ENCODE measurements around the gene HSPG2. TPM values are rescaled to one million over a fixed set of nuclear protein-coding genes. Genes with fewer than 3 reads are reported as not detected.
A peak's percentile ranks its signal among the peaks of the same experiment; 100 is the strongest.

Gene HSPG2
- total and polyA plus RNA-seq, 5 donors from 2014 or later = 0.05 to 3.2 (median 0.17) TPM; not detected in 1

DNA sequence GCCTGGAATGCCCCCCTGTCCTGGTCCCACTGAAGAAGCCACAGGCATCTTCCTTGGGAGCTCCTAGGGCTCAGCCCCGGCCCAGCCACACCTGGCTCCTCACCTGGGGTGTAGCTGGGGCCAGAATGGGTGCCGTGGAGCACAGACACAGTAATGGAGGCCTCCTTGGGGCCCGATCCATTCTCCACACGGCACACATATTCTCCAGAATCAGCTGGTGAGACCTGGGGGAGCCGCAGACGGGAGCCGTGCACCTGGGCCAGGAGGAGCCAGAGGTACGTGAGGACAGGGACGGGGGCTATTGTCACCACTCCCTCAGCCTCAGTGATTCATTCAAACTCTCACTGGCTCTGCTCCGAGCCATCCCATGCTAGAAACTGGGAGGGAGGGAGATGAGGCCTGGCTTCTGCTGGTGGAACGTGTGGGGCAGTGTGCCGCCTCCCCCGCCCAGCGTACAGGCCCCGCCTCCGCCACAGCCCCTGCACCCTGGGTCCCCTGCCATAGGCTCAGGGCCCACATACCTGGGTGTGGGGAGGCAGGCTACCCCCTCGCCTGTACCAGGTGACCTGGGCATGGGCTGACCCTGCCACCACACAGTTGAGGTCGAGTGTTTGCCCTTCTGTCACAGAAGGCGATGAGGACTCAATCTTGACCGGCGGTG lies 82.9 kb downstream of the HSPG2 start:
- no peak overlapping the region for H3K4me3 Mint-ChIP-seq
- H3K9me3 ChIP-seq (ENCODE audit: control insufficient read depth in 2 of 2, low read length in 2 of 2) = no peaks in the 10 kb centered on the region

DNA sequence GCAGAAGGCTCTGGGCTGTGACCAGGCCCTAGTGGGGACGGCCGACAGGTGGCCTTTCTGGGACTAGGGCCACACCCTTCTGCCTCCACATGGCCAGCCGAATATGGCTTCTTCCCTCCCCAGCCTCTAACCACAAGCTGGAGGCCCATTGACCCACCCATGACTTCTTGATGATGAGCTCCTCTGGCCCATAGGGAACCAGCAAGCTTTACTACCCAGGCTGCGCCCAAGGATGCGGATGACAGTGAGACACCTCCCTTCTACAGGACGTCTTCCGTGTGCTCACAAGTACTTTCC lies 84.0 kb downstream of the HSPG2 start:
- H3K4me1 ChIP-seq (ENCODE audit: control insufficient read depth, insufficient read depth, low read length, poor library complexity, severe bottlenecking) = no peaks in the 10 kb centered on the region
- ATAC-seq (ENCODE audit: low read depth in 2 of 2) = no peak
- H3K4me3 ChIP-seq (ENCODE audit: low read depth, low read length) = no peak overlapping the region
- no peak overlapping the region for H3K27ac Mint-ChIP-seq
- H3K9me3 Mint-ChIP-seq = no peaks in the 10 kb centered on the region
- H3K4me1 Mint-ChIP-seq = peaks cover 0 to 4% (median 0%) of the 10 kb centered on the region in 4 donors
- H3K36me3 ChIP-seq (ENCODE audit: control insufficient read depth, insufficient read depth, low read length) = no peaks in the 10 kb centered on the region
- no peak overlapping the region for H3K4me3 Mint-ChIP-seq
- H3K27me3 Mint-ChIP-seq = no peaks in the 10 kb centered on the region
- no peaks in the 10 kb centered on the region for H3K36me3 Mint-ChIP-seq
- no peak for DNase-seq
- no peaks in the 10 kb centered on the region for H3K9me3 ChIP-seq (ENCODE audit: control insufficient read depth in 2 of 2, low read length in 2 of 2)
- H3K27ac ChIP-seq (ENCODE audit: insufficient read depth, low read length, poor library complexity, severe bottlenecking) = no peak overlapping the region
- H3K27me3 ChIP-seq (ENCODE audit: control insufficient read depth, insufficient read depth, low read length) = no peaks in the 10 kb centered on the region

More for the DNA sequence above, 82.9 kb downstream of the HSPG2 start:
- H3K9me3 Mint-ChIP-seq = no peaks in the 10 kb centered on the region
- Histone ChIP-seq H3K27ac (ENCODE audit: insufficient read depth, low read length, poor library complexity, severe bottlenecking) (no peak overlapping the region), H3K4me1 (ENCODE audit: control insufficient read depth, insufficient read depth, low read length, poor library complexity, severe bottlenecking) (no peaks in the 10 kb centered on the region), H3K36me3 (ENCODE audit: control insufficient read depth, insufficient read depth, low read length) (no peaks in the 10 kb centered on the region), H3K27me3 (ENCODE audit: control insufficient read depth, insufficient read depth, low read length) (no peaks in the 10 kb centered on the region), H3K4me3 (ENCODE audit: low read depth, low read length) (no peak overlapping the region)
- no peak overlapping the region for H3K27ac Mint-ChIP-seq
- peaks cover 0 to 4% (median 0%) of the 10 kb centered on the region in 4 donors for H3K4me1 Mint-ChIP-seq
- H3K36me3 Mint-ChIP-seq = no peaks in the 10 kb centered on the region
- ATAC-seq (ENCODE audit: low read depth in 2 of 2) = no peak
- no peak for DNase-seq
- no peaks in the 10 kb centered on the region for H3K27me3 Mint-ChIP-seq

DNA sequence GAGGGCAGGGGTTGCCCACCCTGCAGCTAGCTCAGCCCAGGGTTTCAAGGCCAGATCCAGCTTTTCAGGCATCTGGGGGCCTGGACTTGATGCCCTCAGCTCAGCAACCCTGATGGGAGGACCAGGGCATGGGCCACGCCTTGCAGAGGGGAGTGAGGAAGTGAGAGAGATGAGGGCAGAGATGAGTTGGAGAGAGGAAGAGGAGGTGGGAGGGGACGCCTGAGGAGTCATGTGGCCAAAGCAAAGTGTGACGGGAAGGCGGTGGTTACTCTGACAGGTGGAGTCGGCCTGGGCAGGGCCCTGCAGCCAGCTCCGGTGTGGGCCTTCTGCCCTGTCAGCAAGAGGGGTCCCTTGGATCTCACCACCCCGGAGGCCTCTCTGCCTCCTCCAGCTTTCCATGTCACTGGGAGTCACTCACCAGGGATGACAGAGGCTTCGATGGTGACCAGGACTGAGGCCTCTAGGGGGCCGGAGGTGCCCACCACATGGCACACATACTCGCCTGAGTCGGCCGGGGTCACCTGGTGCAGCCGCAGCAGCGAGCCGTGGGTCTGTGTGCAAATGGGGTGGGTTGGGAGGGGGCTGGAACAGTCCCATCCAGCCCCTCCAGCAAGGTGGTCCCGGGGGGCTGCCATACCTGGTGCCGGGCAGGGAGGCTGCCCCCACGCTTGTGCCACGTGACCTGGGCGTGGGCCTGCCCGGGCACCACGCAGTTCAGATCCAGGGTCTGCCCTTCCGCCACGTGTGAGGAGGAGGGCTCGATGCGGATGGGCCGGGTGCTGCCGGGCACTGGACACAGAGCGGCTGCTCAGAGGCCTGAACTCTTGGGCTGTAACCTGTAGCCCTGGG lies 84.6 kb downstream of the HSPG2 start:
- peak in 1 of 2 donors; percentile 49 for ATAC-seq (ENCODE audit: low read depth in 2 of 2)
- Mint-ChIP-seq H3K4me1 (peaks cover 0 to 4% (median 0%) of the 10 kb centered on the region in 4 donors), H3K4me3 (no peak overlapping the region), H3K27me3 (no peaks in the 10 kb centered on the region), H3K36me3 (no peaks in the 10 kb centered on the region), H3K9me3 (no peaks in the 10 kb centered on the region), H3K27ac (peak overlapping the region in 1 of 3 donors; percentile 62)
- DNase-seq = peak in 1 of 3 donors; percentile 46
- no peaks in the 10 kb centered on the region for H3K4me1 ChIP-seq (ENCODE audit: control insufficient read depth, insufficient read depth, low read length, poor library complexity, severe bottlenecking)
- H3K27me3 ChIP-seq (ENCODE audit: control insufficient read depth, insufficient read depth, low read length) = no peaks in the 10 kb centered on the region
- H3K36me3 ChIP-seq (ENCODE audit: control insufficient read depth, insufficient read depth, low read length) = no peaks in the 10 kb centered on the region
- no peak overlapping the region for H3K27ac ChIP-seq (ENCODE audit: insufficient read depth, low read length, poor library complexity, severe bottlenecking)
- H3K4me3 ChIP-seq (ENCODE audit: low read depth, low read length) = no peak overlapping the region
- no peaks in the 10 kb centered on the region for H3K9me3 ChIP-seq (ENCODE audit: control insufficient read depth in 2 of 2, low read length in 2 of 2)

DNA sequence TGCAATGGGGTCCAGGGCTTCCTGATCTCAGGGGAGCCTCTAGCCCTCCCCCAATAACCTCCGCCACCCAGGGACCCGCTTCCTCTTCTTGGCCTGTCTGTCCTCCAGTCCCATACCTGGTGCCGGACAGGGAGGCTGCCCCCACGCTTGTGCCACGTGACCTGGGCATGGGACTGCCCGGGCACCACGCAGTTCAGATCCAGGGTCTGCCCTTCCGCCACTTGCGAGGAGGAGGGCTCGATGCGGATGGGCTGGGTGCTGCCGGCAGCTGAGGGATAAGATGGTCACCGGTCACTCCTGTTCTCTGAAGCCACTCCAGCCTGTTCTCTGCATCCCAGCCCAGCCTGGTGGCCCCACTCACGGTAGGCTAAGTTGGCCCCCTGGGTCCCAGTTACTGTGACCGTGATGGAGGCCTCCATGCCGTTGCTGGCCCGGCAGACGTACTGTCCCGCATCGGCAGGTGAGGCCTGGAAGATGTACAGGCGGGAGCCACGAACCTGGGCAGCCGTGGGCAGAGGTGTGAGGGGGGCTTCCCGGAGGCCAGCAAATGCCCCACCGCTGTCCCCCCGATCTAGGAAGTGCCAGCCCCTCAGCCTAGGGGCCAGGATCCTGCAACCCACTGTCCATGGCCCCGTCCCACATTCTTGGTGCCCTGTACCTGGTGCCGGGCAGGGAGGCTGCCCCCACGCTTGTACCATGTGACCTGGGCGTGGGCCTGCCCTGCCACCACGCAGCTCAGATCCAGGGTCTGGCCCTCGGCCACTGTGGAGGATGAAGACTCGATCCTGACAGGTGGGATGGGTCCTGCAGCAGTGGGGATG lies 85.5 kb downstream of the HSPG2 start:
- DNase-seq (no peak), ATAC-seq (ENCODE audit: low read depth in 2 of 2) (no peak)

DNA sequence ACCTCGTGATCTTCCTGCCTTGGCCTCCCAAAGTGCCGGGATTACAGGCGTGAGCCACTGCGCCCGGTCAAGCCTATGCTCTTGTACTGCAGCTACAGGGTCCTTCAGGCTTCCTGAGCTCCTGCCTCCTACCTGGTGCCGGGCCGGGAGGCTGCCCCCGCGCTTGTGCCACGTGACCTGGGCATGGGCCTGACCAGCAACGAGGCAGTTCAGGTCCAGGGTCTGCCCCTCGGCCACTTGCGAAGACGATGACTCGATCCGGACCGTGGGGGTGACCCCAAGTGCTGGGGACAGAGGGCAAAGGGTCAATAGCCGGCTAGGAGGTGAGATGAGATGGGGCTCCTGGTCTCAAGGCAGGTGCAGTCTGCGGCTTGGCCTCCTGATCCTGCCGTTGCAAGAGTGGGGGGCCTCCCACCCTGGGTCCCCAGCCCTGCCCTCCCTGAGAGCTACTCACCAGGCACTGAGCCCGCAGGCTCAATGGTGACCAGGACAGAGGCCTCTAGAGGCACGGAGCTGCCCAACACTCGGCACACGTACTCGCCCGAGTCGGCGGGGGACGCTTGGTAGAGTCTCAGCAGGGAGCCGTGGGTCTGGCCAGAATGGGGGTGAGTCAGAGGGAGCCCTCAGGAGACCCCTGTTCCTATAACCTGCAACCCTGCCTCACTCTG lies 87.1 kb downstream of the HSPG2 start:
- H3K9me3 ChIP-seq (ENCODE audit: control insufficient read depth in 2 of 2, low read length in 2 of 2) = no peaks in the 10 kb centered on the region
- H3K27ac Mint-ChIP-seq = no peak overlapping the region
- H3K27ac ChIP-seq (ENCODE audit: insufficient read depth, low read length, poor library complexity, severe bottlenecking) = no peak overlapping the region
- no peak for ATAC-seq (ENCODE audit: low read depth in 2 of 2)
- H3K4me3 Mint-ChIP-seq = no peak overlapping the region
- H3K4me3 ChIP-seq (ENCODE audit: low read depth, low read length) = no peak overlapping the region
- H3K36me3 ChIP-seq (ENCODE audit: control insufficient read depth, insufficient read depth, low read length) = no peaks in the 10 kb centered on the region
- H3K9me3 Mint-ChIP-seq = no peaks in the 10 kb centered on the region
- H3K4me1 ChIP-seq (ENCODE audit: control insufficient read depth, insufficient read depth, low read length, poor library complexity, severe bottlenecking) = no peaks in the 10 kb centered on the region
- H3K27me3 Mint-ChIP-seq = no peaks in the 10 kb centered on the region
- H3K36me3 Mint-ChIP-seq = no peaks in the 10 kb centered on the region
- no peak for DNase-seq
- H3K4me1 Mint-ChIP-seq = peaks cover 0 to 4% (median 0%) of the 10 kb centered on the region in 4 donors
- no peaks in the 10 kb centered on the region for H3K27me3 ChIP-seq (ENCODE audit: control insufficient read depth, insufficient read depth, low read length)

More for the DNA sequence above, 85.5 kb downstream of the HSPG2 start:
- H3K4me1 Mint-ChIP-seq = peaks cover 0 to 4% (median 0%) of the 10 kb centered on the region in 4 donors
- no peaks in the 10 kb centered on the region for H3K27me3 Mint-ChIP-seq
- H3K4me3 Mint-ChIP-seq = no peak overlapping the region
- Histone ChIP-seq H3K4me1 (ENCODE audit: control insufficient read depth, insufficient read depth, low read length, poor library complexity, severe bottlenecking) (no peaks in the 10 kb centered on the region), H3K9me3 (ENCODE audit: control insufficient read depth in 2 of 2, low read length in 2 of 2) (no peaks in the 10 kb centered on the region), H3K27me3 (ENCODE audit: control insufficient read depth, insufficient read depth, low read length) (no peaks in the 10 kb centered on the region), H3K27ac (ENCODE audit: insufficient read depth, low read length, poor library complexity, severe bottlenecking) (no peak overlapping the region), H3K4me3 (ENCODE audit: low read depth, low read length) (no peak overlapping the region), H3K36me3 (ENCODE audit: control insufficient read depth, insufficient read depth, low read length) (no peaks in the 10 kb centered on the region)
- H3K9me3 Mint-ChIP-seq = no peaks in the 10 kb centered on the region
- H3K36me3 Mint-ChIP-seq = no peaks in the 10 kb centered on the region
- H3K27ac Mint-ChIP-seq = peak overlapping the region in 1 of 3 donors; percentile 62

DNA sequence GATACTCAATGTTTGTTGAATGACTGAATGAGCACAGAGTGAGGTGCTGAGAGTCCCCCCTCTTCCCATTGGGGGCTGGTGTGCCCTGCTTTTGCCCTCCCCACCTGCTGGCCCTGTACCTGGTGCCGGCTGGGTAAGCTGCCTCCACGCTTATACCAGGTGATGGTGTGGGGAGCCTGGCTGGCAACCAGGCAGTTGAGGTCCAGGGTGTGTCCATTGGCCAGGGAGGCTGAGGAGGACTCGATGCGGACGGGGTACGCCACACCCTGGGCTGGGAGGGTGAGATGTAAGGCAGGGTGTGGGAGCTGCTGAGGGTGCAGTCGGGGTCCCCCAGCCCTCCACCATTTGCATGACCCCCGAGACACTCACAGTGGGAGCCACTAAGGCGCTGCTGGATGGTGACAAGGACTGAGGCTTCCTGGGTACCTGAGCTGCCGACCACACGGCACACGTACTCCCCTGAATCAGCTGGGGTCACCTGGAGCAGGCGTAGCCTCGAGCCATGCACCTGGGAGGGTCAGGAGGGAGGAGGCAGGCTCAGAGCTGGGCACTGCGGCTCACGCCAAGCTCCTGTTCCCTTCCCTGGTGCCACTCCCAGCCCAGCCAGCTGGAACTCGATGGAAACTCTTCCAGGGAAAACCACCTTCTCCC lies 88.5 kb downstream of the HSPG2 start:
- Histone ChIP-seq H3K9me3 (ENCODE audit: control insufficient read depth in 2 of 2, low read length in 2 of 2) (no peaks in the 10 kb centered on the region), H3K4me3 (ENCODE audit: low read depth, low read length) (no peak overlapping the region), H3K27ac (ENCODE audit: insufficient read depth, low read length, poor library complexity, severe bottlenecking) (no peak overlapping the region), H3K4me1 (ENCODE audit: control insufficient read depth, insufficient read depth, low read length, poor library complexity, severe bottlenecking) (no peaks in the 10 kb centered on the region), H3K27me3 (ENCODE audit: control insufficient read depth, insufficient read depth, low read length) (no peaks in the 10 kb centered on the region), H3K36me3 (ENCODE audit: control insufficient read depth, insufficient read depth, low read length) (no peaks in the 10 kb centered on the region)
- Mint-ChIP-seq H3K9me3 (no peaks in the 10 kb centered on the region), H3K27ac (no peak overlapping the region), H3K4me3 (no peak overlapping the region), H3K27me3 (no peaks in the 10 kb centered on the region), H3K4me1 (peaks cover 0 to 4% (median 0%) of the 10 kb centered on the region in 4 donors), H3K36me3 (no peaks in the 10 kb centered on the region)
- DNase-seq (no peak), ATAC-seq (ENCODE audit: low read depth in 2 of 2) (no peak)
